ENCODE data around the gene ANKK1.

ANKK1 gene, protein sequence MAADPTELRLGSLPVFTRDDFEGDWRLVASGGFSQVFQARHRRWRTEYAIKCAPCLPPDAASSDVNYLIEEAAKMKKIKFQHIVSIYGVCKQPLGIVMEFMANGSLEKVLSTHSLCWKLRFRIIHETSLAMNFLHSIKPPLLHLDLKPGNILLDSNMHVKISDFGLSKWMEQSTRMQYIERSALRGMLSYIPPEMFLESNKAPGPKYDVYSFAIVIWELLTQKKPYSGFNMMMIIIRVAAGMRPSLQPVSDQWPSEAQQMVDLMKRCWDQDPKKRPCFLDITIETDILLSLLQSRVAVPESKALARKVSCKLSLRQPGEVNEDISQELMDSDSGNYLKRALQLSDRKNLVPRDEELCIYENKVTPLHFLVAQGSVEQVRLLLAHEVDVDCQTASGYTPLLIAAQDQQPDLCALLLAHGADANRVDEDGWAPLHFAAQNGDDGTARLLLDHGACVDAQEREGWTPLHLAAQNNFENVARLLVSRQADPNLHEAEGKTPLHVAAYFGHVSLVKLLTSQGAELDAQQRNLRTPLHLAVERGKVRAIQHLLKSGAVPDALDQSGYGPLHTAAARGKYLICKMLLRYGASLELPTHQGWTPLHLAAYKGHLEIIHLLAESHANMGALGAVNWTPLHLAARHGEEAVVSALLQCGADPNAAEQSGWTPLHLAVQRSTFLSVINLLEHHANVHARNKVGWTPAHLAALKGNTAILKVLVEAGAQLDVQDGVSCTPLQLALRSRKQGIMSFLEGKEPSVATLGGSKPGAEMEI

DNA sequence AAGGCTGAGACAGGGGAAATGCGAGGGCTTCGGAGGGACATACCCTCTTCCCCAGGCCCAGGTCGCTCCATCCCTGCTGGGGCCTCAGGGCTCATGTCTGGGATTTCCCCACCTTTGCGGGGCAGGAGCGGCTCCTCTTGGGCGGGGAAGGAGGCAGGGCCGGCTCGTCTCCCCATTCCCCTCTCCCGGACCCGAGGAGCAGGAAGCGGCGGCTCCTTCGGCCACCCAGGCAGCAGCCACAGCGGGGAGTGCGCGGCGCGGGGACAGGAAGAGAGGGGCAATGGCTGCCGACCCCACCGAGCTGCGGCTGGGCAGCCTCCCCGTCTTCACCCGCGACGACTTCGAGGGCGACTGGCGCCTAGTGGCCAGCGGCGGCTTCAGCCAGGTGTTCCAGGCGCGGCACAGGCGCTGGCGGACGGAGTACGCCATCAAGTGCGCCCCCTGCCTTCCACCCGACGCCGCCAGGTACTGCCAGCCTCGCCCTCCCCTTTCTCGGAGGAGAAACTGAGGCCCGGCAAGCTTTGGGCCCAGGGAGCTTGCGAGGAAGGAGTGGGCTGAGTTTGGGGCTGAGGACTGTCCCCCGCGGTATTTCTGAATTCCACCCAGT, at the start of gene ANKK1:
TSS of gene ANKK1 (plus strand) at position 175 of the 607 bp plus-strand sequence. CDS start at position 281, 106 bp downstream.
- DNase-seq (ENCODE audit: low spot score in 2 of 2) (no peak), ATAC-seq (ENCODE audit: low read depth) (no peak)
- Mint-ChIP-seq H3K36me3 (peaks cover 3% of the 10 kb centered on the region), H3K27ac (no peak within 1 kb of the TSS), H3K4me3 (no peak within 1 kb of the TSS), H3K27me3 (no peaks in the 10 kb centered on the region), H3K9me3 (no peaks in the 10 kb centered on the region), H3K4me1 (no peaks in the 10 kb centered on the region)

DNA sequence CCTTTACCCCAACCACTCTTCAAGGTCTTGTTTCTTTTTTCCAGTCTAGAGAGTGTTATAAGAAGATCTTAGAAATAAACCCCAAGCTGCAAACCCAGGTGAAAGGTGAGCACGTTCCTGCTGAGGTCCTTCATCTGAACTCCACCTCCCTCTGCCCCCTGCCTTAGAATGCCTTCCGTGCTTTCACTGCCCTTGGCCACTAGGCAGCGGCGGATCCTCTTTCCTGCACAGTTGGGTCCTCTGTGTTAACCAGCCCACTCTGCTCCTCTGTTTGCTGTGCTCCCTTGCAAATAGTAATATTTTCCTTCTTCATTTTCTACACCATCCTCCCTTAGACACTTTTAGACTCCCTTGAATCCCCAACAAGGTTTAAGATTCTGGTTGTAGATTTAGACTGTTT, 48.8 kb upstream of the ANKK1 start:
- H3K4me3 Mint-ChIP-seq = no peak overlapping the region
- H3K4me1 Mint-ChIP-seq = no peaks in the 10 kb centered on the region
- DNase-seq (ENCODE audit: low spot score in 2 of 2) (no peak), ATAC-seq (ENCODE audit: low read depth) (no peak)
- no peak overlapping the region for H3K27ac Mint-ChIP-seq
- peaks cover 60% of the 10 kb centered on the region for H3K36me3 Mint-ChIP-seq
- peaks cover 2% of the 10 kb centered on the region for H3K9me3 Mint-ChIP-seq
- no peaks in the 10 kb centered on the region for H3K27me3 Mint-ChIP-seq

DNA sequence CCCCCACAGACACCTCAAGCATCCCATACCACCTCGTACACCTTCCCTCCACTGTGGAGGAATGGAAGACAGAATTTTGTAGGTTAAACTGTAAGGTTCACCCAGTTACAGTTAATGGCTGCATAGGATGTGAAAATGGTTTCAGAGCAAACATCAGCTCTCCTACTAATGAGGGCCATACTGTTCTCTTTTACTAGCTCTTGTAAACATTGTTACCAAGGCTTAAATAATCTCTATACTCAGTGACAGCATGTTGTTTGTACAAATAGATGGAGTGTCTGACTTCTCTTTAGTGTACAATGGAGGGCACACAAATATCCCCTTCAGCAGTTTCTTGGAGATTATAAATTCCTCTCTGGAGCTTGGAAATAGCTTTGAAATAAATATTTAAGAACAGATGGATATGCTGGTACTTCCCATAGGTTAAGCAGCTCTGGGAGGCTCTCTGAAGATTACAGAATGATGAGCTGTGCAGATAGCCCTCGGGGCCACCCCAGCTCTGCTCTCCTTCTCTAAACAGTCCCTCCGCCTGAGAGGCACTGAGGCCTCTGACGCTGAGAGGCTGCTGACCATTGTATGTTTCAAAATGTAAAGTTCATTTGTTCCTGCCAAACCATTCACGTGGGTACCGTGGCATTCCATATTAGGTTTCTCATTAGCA, 47.5 kb upstream of the ANKK1 start:
- Mint-ChIP-seq H3K9me3 (peaks cover 2% of the 10 kb centered on the region), H3K36me3 (peaks cover 60% of the 10 kb centered on the region), H3K27me3 (no peaks in the 10 kb centered on the region), H3K4me3 (no peak overlapping the region), H3K4me1 (no peaks in the 10 kb centered on the region), H3K27ac (no peak overlapping the region)
- ATAC-seq (ENCODE audit: low read depth) (no peak), DNase-seq (ENCODE audit: low spot score in 2 of 2) (no peak)

DNA sequence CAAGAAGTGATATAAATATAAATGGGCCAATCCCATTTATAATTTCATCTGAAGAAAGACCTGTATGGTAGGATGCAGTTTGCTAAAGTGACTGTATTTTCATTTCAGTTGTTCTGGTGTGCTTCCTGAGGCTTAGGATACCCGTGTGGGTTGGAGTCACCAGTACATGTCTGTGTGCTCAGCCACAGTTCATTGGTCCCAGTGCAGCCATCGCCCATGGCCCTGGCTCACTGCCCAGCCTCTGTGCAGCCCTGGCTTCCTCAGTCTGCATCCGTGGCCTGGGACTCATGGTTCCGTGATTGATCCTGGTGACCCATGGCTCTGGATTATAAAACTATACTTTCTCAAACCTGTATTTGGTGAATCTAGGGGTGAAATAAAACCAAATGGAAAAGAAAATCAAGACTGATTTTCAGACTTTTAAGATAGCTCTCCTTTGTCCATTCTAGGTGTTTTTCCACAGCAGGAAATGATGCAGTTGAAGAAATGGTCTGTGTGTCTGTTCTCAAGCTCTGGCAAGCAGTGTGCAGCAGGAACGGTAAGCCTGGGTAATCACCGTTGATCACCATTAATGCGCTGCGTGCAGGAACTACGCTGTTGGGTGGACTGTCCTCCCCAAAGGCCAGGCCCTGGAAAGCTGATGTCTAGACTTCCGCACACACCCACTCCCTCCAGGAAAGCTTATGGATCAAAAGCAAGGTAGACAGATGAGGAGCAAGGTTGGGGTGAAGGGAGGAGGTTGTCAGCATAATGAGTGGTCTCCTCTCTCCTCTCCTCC, 46.0 kb upstream of the ANKK1 start:
- Mint-ChIP-seq H3K9me3 (no peaks in the 10 kb centered on the region), H3K36me3 (peaks cover 48% of the 10 kb centered on the region), H3K4me3 (no peak overlapping the region), H3K27me3 (no peaks in the 10 kb centered on the region), H3K4me1 (no peaks in the 10 kb centered on the region), H3K27ac (no peak overlapping the region)
- no peak for ATAC-seq (ENCODE audit: low read depth)
- DNase-seq (ENCODE audit: low spot score in 2 of 2) = no peak

DNA sequence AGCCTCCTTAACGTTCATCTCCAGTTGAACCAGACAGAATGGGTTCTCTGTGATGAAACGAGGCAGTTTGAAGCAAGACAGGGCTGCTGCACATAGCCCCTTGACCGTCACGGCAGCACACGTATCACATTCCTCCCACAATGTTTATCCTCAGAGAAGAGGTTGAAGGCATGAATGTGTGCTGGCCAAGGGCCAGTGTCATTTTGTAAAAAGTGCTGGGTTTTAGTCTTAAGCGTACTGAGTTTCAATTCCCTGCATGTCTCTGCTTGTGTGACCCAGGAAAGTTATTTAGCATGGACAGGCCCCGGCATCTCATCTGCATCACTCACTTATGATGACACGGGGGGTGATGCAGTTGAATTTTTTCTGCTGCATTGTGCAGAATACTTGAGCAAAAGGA, 41.6 kb upstream of the ANKK1 start:
- H3K4me3 Mint-ChIP-seq = no peak overlapping the region
- no peaks in the 10 kb centered on the region for H3K9me3 Mint-ChIP-seq
- no peak overlapping the region for H3K27ac Mint-ChIP-seq
- ATAC-seq (ENCODE audit: low read depth) = no peak
- DNase-seq (ENCODE audit: low spot score in 2 of 2) = no peak
- H3K4me1 Mint-ChIP-seq = no peaks in the 10 kb centered on the region
- H3K36me3 Mint-ChIP-seq = peaks cover 37% of the 10 kb centered on the region
- no peaks in the 10 kb centered on the region for H3K27me3 Mint-ChIP-seq

DNA sequence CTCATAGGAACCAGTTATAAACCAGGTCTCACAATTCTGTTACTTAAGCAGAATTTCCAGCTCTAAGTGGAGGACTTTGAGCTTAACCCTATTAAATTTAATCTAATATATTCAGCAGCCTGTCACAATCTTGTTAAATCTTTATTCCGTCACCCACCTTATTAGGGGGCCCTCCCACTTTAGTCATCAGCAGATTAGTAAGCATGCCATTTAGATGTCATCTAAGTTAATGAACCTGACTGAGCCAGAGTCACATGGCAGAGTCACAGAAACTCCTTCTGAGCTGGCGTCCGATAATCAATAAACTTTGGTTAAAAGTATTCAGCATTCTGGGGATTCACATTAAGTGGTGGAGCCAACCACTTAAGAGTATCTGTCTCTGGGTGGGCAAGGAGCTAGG, 38.1 kb upstream of the ANKK1 start:
- peaks cover 4% of the 10 kb centered on the region for H3K9me3 Mint-ChIP-seq
- H3K27me3 Mint-ChIP-seq = no peaks in the 10 kb centered on the region
- ATAC-seq (ENCODE audit: low read depth) = no peak
- H3K27ac Mint-ChIP-seq = no peak overlapping the region
- no peak overlapping the region for H3K4me3 Mint-ChIP-seq
- DNase-seq (ENCODE audit: low spot score in 2 of 2) = no peak
- peaks cover 46% of the 10 kb centered on the region for H3K36me3 Mint-ChIP-seq
- H3K4me1 Mint-ChIP-seq = no peaks in the 10 kb centered on the region

DNA sequence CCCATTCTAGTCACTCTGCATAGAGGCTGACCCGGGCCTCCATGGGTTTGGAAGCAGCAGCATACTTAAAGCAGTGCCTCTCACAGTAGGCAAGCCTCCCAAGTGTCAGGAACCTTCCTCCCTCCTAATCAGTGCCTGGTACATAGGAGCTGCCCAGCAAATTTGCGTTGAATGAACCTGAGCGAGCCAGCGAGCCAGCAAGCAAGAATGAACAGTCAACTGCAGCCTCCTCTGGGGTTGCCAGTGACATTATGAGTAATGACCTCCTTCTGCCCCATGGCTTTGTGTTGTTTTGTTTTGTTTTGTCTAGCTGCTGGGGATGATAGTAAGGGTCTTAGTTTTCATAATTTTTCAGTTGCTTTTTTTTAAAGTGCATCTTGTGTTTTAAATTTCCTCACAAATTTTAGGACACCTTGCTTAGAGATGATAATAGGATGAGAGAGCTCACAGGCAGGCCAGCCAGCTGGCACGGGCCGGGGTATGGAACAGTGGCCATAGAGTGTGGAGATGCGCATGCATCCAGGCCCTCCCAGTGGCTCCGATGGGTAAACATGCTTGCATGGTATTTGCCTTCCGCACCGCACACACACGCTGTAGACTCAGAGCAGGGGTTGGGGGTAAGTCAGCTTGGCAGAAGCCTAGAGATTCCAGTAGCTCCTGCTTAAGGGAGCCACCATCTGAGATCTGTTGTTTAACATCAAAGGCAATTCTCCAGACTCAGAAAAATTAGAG, 37.1 kb upstream of the ANKK1 start:
- Mint-ChIP-seq H3K4me3 (no peak overlapping the region), H3K27ac (no peak overlapping the region), H3K9me3 (peaks cover 8% of the 10 kb centered on the region), H3K27me3 (no peaks in the 10 kb centered on the region), H3K36me3 (peaks cover 53% of the 10 kb centered on the region), H3K4me1 (no peaks in the 10 kb centered on the region)
- no peak for DNase-seq (ENCODE audit: low spot score in 2 of 2)
- no peak for ATAC-seq (ENCODE audit: low read depth)

DNA sequence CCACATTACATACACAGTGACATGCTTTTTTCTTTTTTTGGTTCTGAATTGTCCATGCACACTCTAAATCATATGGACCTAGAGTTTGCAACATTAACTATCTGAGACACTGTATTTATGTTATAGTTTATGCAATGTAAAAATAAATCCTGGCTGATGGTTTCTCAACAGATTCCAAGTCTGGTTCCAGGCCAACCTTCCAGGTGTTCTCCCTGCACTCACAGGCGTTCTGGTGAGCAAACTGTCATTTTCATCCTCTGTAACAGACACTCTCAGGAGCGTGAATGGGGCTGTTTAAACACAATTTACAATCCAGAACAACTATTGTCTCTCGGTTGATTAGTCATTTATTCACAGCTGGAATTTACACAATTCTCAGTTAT, 36.5 kb upstream of the ANKK1 start:
- DNase-seq (ENCODE audit: low spot score in 2 of 2) (no peak), ATAC-seq (ENCODE audit: low read depth) (no peak)
- Mint-ChIP-seq H3K27ac (no peak overlapping the region), H3K4me1 (no peaks in the 10 kb centered on the region), H3K4me3 (no peak overlapping the region), H3K27me3 (no peaks in the 10 kb centered on the region), H3K36me3 (peaks cover 59% of the 10 kb centered on the region), H3K9me3 (peaks cover 11% of the 10 kb centered on the region)

DNA sequence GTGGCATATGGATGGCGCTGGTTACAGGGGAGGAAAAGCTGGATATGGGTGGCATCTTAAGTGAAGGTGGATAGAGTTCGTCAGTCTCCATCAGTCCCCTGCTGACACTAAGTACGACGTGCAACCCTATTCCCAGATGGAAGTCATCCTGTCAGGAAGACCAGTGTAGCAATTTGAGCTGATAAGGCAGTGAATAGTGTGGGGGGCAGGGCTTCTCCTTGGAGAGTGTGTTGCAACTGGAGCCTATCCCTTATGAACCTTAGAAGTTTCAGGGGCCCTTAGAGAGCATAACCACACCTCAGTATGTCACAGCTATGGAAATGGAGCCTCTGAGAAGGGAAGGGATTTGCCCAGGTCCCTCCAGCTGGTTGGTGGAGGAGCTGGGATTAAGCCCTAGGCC, 36.1 kb upstream of the ANKK1 start:
- Mint-ChIP-seq H3K4me3 (no peak overlapping the region), H3K9me3 (peaks cover 12% of the 10 kb centered on the region), H3K27ac (no peak overlapping the region), H3K36me3 (peaks cover 63% of the 10 kb centered on the region), H3K4me1 (no peaks in the 10 kb centered on the region), H3K27me3 (no peaks in the 10 kb centered on the region)
- no peak for DNase-seq (ENCODE audit: low spot score in 2 of 2)
- ATAC-seq (ENCODE audit: low read depth) = no peak

DNA sequence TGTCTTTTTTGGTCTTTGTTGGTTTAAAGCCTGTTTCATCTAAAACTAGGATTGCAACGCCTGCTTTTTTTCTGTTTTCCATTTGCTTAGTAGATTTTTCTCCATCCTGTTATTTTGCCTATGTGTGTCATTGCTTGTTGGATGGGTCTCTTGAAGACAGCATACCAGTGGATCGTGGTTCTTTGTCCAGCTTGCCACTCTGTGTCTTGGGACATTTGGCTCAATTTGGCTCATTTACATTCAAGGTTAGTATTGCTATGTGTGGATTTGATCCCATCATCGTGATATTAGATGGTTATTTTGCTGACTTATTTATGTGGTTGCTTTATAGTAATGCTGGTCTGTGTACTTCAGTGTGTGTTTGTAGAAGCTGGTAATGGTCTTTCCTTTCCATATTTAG, 31.4 kb upstream of the ANKK1 start:
- no peak for DNase-seq (ENCODE audit: low spot score in 2 of 2)
- no peak overlapping the region for H3K27ac Mint-ChIP-seq
- H3K9me3 Mint-ChIP-seq = peaks cover 16% of the 10 kb centered on the region
- H3K36me3 Mint-ChIP-seq = peaks cover 76% of the 10 kb centered on the region
- no peaks in the 10 kb centered on the region for H3K4me1 Mint-ChIP-seq
- no peak overlapping the region for H3K4me3 Mint-ChIP-seq
- no peaks in the 10 kb centered on the region for H3K27me3 Mint-ChIP-seq
- ATAC-seq (ENCODE audit: low read depth) = no peak

DNA sequence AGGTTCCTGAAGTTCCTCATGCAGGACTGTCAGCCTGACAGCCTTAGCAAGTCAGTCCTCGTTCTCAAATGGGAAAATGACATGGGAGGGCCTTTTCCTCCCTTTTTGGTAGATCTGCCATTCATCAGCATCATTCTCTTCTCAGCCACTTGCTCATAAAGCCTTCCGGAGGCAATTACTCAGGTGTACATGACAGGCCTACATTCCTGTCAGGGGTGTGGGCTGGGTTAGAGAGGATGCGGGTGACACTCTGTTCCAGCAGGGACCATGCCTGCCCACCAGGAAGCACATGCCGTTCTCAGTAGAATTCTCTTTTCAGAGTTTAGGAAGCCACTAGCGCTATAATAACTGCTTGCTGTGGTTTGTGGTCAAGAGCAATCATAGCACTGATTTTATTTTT, 24.2 kb upstream of the ANKK1 start:
- Mint-ChIP-seq H3K27ac (no peak overlapping the region), H3K9me3 (no peaks in the 10 kb centered on the region), H3K27me3 (no peaks in the 10 kb centered on the region), H3K36me3 (peaks cover 62% of the 10 kb centered on the region), H3K4me3 (no peak overlapping the region), H3K4me1 (no peaks in the 10 kb centered on the region)
- no peak for DNase-seq (ENCODE audit: low spot score in 2 of 2)
- ATAC-seq (ENCODE audit: low read depth) = no peak

DNA sequence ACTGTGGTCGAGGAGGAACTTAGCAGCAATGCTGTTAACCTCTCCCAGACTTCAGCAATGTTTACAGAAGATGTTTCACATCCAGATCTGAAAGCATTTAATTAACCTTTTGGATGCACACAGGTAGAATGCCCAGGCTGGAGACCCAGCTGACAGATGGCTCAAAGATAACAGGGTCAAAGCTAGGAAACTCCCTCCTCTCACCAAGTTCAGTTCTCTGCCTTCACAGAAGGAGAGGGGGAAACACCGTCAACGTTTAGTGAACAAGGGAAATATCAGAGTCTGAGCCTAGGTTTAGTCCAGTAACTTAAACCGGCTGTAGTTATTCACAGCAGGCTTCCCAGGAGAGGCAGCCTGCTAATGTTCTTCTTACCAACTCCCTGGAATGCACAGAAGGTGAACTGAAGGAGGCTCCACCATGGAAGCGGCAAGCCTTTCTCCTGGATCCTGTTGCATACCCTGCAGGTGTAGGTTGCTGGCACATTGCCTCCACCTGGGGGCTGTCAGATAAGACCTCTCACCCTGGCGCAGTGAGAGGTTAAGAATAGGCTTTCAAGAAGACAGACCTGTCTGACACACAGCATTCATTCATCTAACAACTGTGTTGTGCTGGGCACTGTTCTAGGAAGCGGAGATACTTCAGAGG, 23.5 kb upstream of the ANKK1 start:
- Mint-ChIP-seq H3K27me3 (no peaks in the 10 kb centered on the region), H3K4me1 (no peaks in the 10 kb centered on the region), H3K27ac (no peak overlapping the region)

DNA sequence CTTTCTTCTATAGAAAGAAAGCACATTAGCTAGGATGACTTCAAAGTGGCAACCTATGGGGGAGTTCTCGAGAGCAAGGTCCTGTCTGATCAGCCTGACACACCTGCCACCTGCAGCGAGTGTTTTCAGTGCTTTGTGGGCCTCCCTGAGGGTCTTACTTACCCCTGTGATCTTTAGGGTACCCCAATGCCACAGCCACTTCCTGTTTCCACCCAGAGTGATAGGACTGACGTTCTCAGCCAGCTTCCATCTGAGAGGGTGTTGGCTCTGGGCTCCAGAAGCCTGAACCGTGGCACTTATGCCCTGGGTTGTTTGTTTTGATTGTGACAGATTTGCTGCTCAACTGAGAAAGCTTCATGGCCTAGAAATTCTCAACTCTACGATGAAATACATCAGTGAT, 21.7 kb upstream of the ANKK1 start:
- Mint-ChIP-seq H3K4me1 (no peaks in the 10 kb centered on the region), H3K36me3 (peaks cover 55% of the 10 kb centered on the region), H3K4me3 (no peak overlapping the region), H3K27me3 (no peaks in the 10 kb centered on the region), H3K9me3 (no peaks in the 10 kb centered on the region), H3K27ac (no peak overlapping the region)
- DNase-seq (ENCODE audit: low spot score in 2 of 2) = no peak
- ATAC-seq (ENCODE audit: low read depth) = no peak

More for the DNA sequence above, 23.5 kb upstream of the ANKK1 start:
- DNase-seq (ENCODE audit: low spot score in 2 of 2) = no peak
- ATAC-seq (ENCODE audit: low read depth) = no peak
- Mint-ChIP-seq H3K4me3 (no peak overlapping the region), H3K9me3 (no peaks in the 10 kb centered on the region), H3K36me3 (peaks cover 59% of the 10 kb centered on the region)
